Prostate gland (tissue), 2 donors: Measurements from ENCODE around the gene XPNPEP3. TPM values are rescaled to one million over a fixed set of nuclear protein-coding genes. Genes with fewer than 3 reads are reported as not detected.
"Not testable (repeated sequence)": the region's sequence is repeated elsewhere in the genome, so short reads cannot be mapped to it uniquely, and the experiment has no call there.

Source experiments
- DNase-seq: peaks from one replicate; pipeline ENCODE4 v3.0.0-alpha.2; 2019; ENCODE audit warnings: low spot score
- H3K27ac ChIP-seq, 2 donors: fragments of 200-600 bp; sonication (generic); 2 replicates each; pipeline ENCODE4 v1.5.1; 2017 to 2019
- H3K27me3 ChIP-seq: fragments of 200-600 bp; sonication (generic); replicated peaks from 2 replicates; pipeline ENCODE4 v1.5.1; 2019; ENCODE audit not compliant: insufficient read depth
- H3K36me3 ChIP-seq, 2 donors: fragments of 200-600 bp; sonication (generic); 1 replicate in 1 of 2; 2 replicates in 1 of 2; pipeline versions ENCODE4 v1.5.1 to v1.8.1; 2017 to 2019
- H3K4me1 ChIP-seq: fragments of 200-600 bp; sonication (generic); replicated peaks from 2 replicates; pipeline ENCODE4 v1.5.1; 2019
- H3K4me3 ChIP-seq, 2 donors: fragments of 200-600 bp; sonication (generic); 2 replicates each; pipeline ENCODE4 v1.5.1; 2017 to 2019
- H3K9me3 ChIP-seq: fragments of 200-600 bp; sonication (generic); 2 replicates; pipeline ENCODE4 v1.5.1; 2017
- POLR2A ChIP-seq: fragments of 450-650 bp; IDR thresholded peaks from one replicate; pipeline ENCODE4 v1.6.1; 2016; ENCODE audit warnings: antibody characterized with exemption, mild to moderate bottlenecking
- POLR2AphosphoS5 ChIP-seq: sonication (generic); formaldehyde crosslinking; IDR thresholded peaks from one replicate; pipeline ENCODE4 v1.6.1; 2017; ENCODE audit warnings: antibody characterized with exemption
- WGBS: methylation state at CpG from one replicate; pipeline ENCODE4 v1.1.5; 2018; 5-methylcytosine and 5-hydroxymethylcytosine counted together
- intact Hi-C: fragments of 100-400 bp; cut with DNase I; formaldehyde crosslinking; loops from one replicate; pipeline ENCODE4 v1.14.2; 2022
- total RNA-seq, 2 donors: library from RNA; depleted of rRNA; stranded (reverse); fragments of >200 nt; gene quantifications; one replicate each; pipeline ENCODE4 v1.1.0, GENCODE V29; 2016
- TF ChIP-seq, protein P1 (sequence below), 4 experiments: fragments of 200-600 bp in 2 of 4; fragments of 450-650 bp in 2 of 4; sonication (generic) in 2 of 4; IDR thresholded peaks; 1 replicate in 3 of 4; 2 replicates in 1 of 4; pipeline ENCODE4 v1.5.1; 2016 to 2019; ENCODE audit warnings: antibody characterized with exemption in 4 of 4, mild to moderate bottlenecking in 2 of 4, moderate library complexity in 2 of 4

The XPNPEP3 gene
- total RNA-seq, 2 donors from 2014 or later: 10.5 to 19.2 TPM

DNA sequence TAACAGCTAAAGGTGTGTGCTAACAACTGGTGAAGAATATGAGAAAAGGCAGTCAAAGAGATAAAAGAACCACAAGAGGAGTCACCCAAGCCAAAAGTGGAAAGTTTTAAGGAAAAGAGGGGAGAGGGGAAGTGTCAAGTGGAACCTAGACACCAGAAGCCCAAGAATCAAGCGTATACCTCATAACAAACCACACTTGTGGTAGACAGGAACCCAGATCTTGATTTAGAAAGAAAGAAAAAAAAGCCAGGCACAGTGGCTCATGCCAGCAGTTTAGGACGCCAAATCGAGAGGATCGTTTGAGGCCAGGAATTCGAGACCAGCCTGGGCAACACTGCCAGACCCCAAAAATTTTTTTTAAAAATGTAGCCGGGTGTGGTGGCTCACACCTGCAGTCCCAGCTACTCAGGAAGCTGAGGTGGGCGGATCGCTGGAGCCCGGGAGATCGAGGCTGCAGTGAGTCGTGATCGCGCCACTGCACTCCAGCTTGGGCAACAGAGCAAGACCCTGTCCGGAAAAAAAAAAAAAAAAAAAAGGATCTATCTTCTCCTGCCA is 38.7 kb upstream of the XPNPEP3 start:
- WGBS: 36% methylated on average over 14 of the region's 14 CpGs
- DNase-seq: no peak
- peaks cover 2% of the 10 kb centered on the region for H3K4me1 ChIP-seq
- TF ChIP-seq POLR2AphosphoS5 (no peak), POLR2A (no peak)
- TF ChIP-seq, protein P1, sequence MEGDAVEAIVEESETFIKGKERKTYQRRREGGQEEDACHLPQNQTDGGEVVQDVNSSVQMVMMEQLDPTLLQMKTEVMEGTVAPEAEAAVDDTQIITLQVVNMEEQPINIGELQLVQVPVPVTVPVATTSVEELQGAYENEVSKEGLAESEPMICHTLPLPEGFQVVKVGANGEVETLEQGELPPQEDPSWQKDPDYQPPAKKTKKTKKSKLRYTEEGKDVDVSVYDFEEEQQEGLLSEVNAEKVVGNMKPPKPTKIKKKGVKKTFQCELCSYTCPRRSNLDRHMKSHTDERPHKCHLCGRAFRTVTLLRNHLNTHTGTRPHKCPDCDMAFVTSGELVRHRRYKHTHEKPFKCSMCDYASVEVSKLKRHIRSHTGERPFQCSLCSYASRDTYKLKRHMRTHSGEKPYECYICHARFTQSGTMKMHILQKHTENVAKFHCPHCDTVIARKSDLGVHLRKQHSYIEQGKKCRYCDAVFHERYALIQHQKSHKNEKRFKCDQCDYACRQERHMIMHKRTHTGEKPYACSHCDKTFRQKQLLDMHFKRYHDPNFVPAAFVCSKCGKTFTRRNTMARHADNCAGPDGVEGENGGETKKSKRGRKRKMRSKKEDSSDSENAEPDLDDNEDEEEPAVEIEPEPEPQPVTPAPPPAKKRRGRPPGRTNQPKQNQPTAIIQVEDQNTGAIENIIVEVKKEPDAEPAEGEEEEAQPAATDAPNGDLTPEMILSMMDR (IDR thresholded peaks at IDR 0.05): no peak
- H3K36me3 ChIP-seq: no peaks in the 10 kb centered on the region
- no peak overlapping the region for H3K27ac ChIP-seq
- H3K4me3 ChIP-seq: peak overlapping the region; percentile 84 to 85
- H3K9me3 ChIP-seq: no peaks in the 10 kb centered on the region
- intact Hi-C loops: loop anchor here (5.0 kb wide), 1 partner anchor 39 kb away; the partner anchor contains the start of genes ST13 and XPNPEP3
- H3K27me3 ChIP-seq: no peaks in the 10 kb centered on the region

DNA sequence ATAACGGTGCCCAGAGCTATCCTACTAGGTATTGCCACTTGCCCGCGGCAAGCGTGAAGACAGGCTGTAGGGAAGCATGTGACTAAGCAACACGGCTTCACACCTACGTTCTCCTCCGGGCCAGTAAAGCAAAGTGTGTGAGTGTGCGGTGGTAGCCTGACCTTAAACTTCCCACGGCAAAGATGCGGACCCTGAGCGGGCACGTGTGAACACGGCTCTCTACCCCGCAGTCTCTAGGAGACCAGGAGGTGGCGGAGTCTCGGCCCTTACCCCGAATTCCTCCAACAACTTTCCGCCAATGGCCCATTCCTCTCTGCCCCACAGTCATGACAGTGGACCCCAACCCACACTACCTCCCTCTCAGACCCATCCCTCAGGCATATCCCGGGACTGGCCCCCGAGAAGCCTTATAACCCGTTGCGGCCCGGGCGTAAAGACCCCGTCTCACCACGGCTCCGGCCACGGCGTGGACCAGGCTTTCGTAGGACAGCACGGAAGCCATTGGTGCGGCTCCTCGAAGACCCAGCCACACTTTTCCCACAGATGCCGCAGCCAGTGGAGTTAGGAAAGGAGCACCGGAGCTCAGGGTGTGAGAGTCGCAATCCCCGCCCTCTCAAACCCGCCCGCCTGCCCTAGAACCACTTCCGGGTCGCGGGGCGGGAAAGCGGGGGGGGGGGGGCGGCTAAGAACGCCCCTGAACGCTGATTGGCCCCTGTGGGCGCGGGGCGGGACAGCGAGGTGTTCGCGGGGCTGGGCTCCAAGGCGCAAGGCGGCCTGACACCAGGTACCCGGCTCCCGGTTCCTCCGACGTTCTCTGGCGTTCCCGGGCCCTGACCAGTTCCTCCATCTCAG is 38.0 kb upstream of the XPNPEP3 start, which contains the start of gene SLC25A17:
Gene SLC25A17, minus strand, starts transcription at position 600 of the 852 bp plus-strand sequence. Its CDS starts 98 bp downstream, at position 502.
- TF ChIP-seq, protein P1 (IDR thresholded peaks at IDR 0.05): peak in 3 of 4 experiments; percentile 28 to 59 (median 45)
- TF ChIP-seq POLR2AphosphoS5 (peak; percentile 70), POLR2A (peak; percentile 38)
- Histone ChIP-seq H3K27ac (peak within 1 kb of the TSS; percentile 78), H3K9me3 (no peaks in the 10 kb centered on the region), H3K36me3 (no peaks in the 10 kb centered on the region), H3K27me3 (no peaks in the 10 kb centered on the region), H3K4me3 (peak within 1 kb of the TSS; percentile 84 to 85), H3K4me1 (peaks cover 2% of the 10 kb centered on the region)
- peak; percentile 90 for DNase-seq
- WGBS: under 1% methylated on average over 60 of the region's 61 CpGs
- intact Hi-C loops: loop anchor here (5.0 kb wide), 1 partner anchor 38 kb away; the partner anchor contains the start of genes ST13 and XPNPEP3

DNA sequence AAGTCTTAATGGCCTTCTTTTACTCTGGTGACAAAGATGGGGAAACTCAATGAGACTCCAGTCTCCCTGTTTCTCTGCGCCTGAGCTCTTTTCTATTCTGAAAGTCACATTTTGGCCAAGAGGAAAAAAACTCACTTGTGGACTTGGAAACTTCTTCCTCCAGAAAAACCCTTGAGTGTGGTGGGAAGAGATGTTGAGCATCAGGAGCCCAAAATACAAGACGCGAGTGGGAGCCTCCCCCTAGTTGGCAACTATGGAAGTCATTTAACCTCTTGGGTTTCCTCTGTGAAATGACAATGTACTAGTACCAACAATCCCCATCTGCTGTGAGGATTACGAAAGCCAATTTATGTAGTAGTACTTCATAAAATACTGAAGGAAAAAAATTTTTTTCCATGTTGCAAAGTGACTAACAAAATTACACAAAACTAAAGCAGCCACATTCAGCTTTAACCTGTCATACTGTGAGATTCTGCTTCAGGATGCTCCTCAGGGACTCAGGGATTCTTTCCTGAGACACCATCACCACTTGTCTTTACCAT is 37.3 kb upstream of the XPNPEP3 start:
- DNase-seq: no peak
- H3K4me3 ChIP-seq: peak overlapping the region; percentile 84 to 85
- TF ChIP-seq, protein P1 (IDR thresholded peaks at IDR 0.05): no peak
- TF ChIP-seq POLR2AphosphoS5 (no peak), POLR2A (no peak)
- H3K4me1 ChIP-seq: peaks cover 2% of the 10 kb centered on the region
- H3K27ac ChIP-seq: peak overlapping the region; percentile 78
- no peaks in the 10 kb centered on the region for H3K9me3 ChIP-seq
- no peaks in the 10 kb centered on the region for H3K27me3 ChIP-seq
- intact Hi-C loops: loop anchor here (5.0 kb wide), 1 partner anchor 38 kb away; the partner anchor contains the start of genes ST13 and XPNPEP3
- 6% methylated on average over 4 of the region's 4 CpGs for WGBS
- no peaks in the 10 kb centered on the region for H3K36me3 ChIP-seq

DNA sequence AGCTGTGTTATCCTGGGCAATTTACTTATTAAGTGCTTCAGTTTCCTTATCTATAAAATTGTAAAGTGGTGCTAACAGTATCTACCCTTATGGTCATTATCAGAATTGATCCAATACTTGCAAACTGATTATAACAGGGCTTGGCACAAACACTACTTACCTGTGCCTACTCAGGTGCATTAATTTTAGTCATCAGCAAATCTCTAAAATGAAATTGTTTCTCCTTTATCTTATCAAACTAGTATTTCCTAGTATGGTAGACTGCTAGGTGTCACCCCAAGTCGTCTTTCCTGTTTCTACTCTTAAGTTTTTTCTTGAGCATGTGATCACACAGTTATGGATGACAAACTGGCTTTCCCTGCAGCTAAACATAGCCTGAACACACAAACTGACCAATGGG is 33.5 kb upstream of the XPNPEP3 start:
- intact Hi-C loops: no loop called here
- Histone ChIP-seq H3K4me3 (no peak overlapping the region), H3K36me3 (no peaks in the 10 kb centered on the region), H3K4me1 (no peaks in the 10 kb centered on the region), H3K27ac (no peak overlapping the region), H3K27me3 (no peaks in the 10 kb centered on the region), H3K9me3 (no peaks in the 10 kb centered on the region)
- 62% methylated on average over 1 of the region's 1 CpG for WGBS
- no peak for DNase-seq
- no peak for TF ChIP-seq POLR2A
- no peak for TF ChIP-seq POLR2AphosphoS5
- TF ChIP-seq, protein P1 (IDR thresholded peaks at IDR 0.05): no peak

GRCh38 chr22:40826292-40826691 is 30.7 kb upstream of the XPNPEP3 start:
- DNase-seq, H3K9me3 ChIP-seq, H3K4me1 ChIP-seq, H3K4me3 ChIP-seq, H3K27ac ChIP-seq, intact Hi-C loops, H3K36me3 ChIP-seq, H3K27me3 ChIP-seq: not testable (repeated sequence)
- WGBS: 96% methylated on average over 2 of the region's 2 CpGs
